ENCODE measurements around the gene CCDC69.

- no peak for TF ChIP-seq CTCF (IDR thresholded peaks at IDR 0.05; ENCODE audit: low read length)
- no peak for TF ChIP-seq EZH2 (IDR thresholded peaks at IDR 0.05; ENCODE audit: borderline replicate concordance, low read length)
Observed at GRCh38 chr5:151245680-151246219, 21.9 kb upstream of the CCDC69 start.

All from OCI-LY1 (cell line).